ENCODE data around the gene NOX4.

Gene NOX4

DNA sequence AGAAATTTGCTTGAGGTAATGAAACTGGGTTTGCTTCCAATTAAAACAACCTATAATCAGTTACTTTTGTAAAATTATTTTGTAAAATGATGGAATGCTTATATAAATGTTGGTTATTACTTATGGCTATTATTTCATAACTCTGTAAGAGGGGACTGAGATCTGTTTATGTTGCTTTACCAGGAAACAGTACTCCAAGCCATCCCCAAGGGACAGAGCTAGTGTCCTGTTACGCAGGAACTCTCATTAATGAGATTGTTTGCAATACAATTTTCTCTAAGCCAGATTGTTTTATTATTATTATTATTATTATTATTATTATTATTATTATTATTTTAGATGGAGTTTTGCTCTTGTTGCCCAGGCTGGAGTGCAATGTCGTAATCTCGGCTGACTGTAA is 2.3 kb upstream of the NOX4 start:
- Histone ChIP-seq H3K4me2 (ENCODE audit: insufficient read depth, low read length, poor library complexity, severe bottlenecking) (no peak overlapping the region), H3K18ac (ENCODE audit: low read length) (no peak overlapping the region), H3K27me3 (ENCODE audit: control insufficient read depth in 3 of 3, insufficient read depth in 3 of 3, low read depth in 1 of 3, low read length in 3 of 3) (no peaks in the 10 kb centered on the region), H3K27ac (replicated peaks; ENCODE audit: low read length) (no peak overlapping the region), H3K14ac (ENCODE audit: low read length) (no peak overlapping the region), H2BK5ac (ENCODE audit: low read length) (no peak overlapping the region), H2BK12ac (ENCODE audit: low read length) (no peak overlapping the region), H3K36me3 (replicated peaks in 1 of 2; ENCODE audit: control insufficient read depth in 2 of 2, insufficient read depth in 2 of 2, low read length in 2 of 2) (no peaks in the 10 kb centered on the region), H4K91ac (ENCODE audit: low read depth, low read length, poor library complexity) (no peak overlapping the region), H3K4me1 (ENCODE audit: control insufficient read depth in 2 of 2, insufficient read depth in 1 of 2, low read depth in 1 of 2, low read length in 2 of 2) (peaks cover 6% of the 10 kb centered on the region in 2 donors), H3K23ac (ENCODE audit: low read depth, low read length, poor library complexity) (no peak overlapping the region), H3K4ac (ENCODE audit: low read length) (no peak overlapping the region), H2BK120ac (ENCODE audit: low read depth, low read length) (no peak overlapping the region), H3K79me1 (ENCODE audit: low read depth, low read length) (no peaks in the 10 kb centered on the region), H3K4me3 (ENCODE audit: low read length in 2 of 2) (no peak overlapping the region), H4K8ac (ENCODE audit: low read depth, low read length) (no peak overlapping the region), H3K9ac (ENCODE audit: low read depth, low read length, poor library complexity) (no peak overlapping the region), H2BK15ac (ENCODE audit: low read length) (no peak overlapping the region), H2AFZ (ENCODE audit: low read length) (no peak overlapping the region), H2AK5ac (ENCODE audit: low read depth, low read length) (no peak overlapping the region), H3K9me3 (replicated peaks in 1 of 2; ENCODE audit: control insufficient read depth in 2 of 2, insufficient read depth in 1 of 2, low read depth in 1 of 2, low read length in 2 of 2) (no peaks in the 10 kb centered on the region)
- no CpG with 5 or more reads among the region's 3 CpGs for WGBS, 2 donors (ENCODE audit: extremely low coverage in 2 of 2, insufficient read length in 2 of 2, insufficient replicate concordance in 1 of 2)
- DNase-seq (ENCODE audit: low spot score), result no peak

DNA sequence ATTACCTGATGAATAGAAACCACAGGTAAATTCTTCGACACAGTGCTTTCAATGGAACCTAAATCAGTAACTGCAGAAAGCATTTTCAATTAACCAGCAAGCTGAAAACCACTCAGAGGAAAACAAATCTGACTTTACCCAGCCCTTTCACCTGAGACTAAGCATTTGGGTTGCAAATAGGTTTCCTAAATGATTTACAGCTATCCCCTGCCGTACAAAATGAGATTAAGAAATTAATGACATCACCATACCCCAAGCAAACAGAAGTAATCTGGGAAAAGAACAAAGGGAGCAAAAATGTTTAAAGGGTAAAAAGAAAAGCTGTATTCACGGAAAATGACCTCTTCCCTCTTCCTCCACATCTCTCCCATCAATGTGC is 584 bp downstream of the NOX4 start:
- no peak overlapping the region for H3K14ac ChIP-seq (ENCODE audit: low read length)
- H3K9ac ChIP-seq (ENCODE audit: low read depth, low read length, poor library complexity), result no peak overlapping the region
- no peaks in the 10 kb centered on the region for H3K9me3 ChIP-seq (replicated peaks in 1 of 2; ENCODE audit: control insufficient read depth in 2 of 2, insufficient read depth in 1 of 2, low read depth in 1 of 2, low read length in 2 of 2)
- no peaks in the 10 kb centered on the region for H3K27me3 ChIP-seq (ENCODE audit: control insufficient read depth in 3 of 3, insufficient read depth in 3 of 3, low read depth in 1 of 3, low read length in 3 of 3)
- no peaks in the 10 kb centered on the region for H3K79me1 ChIP-seq (ENCODE audit: low read depth, low read length)
- H2AFZ ChIP-seq (ENCODE audit: low read length), result peak overlapping the region; percentile 93
- no peak overlapping the region for H3K27ac ChIP-seq (replicated peaks; ENCODE audit: low read length)
- H3K18ac ChIP-seq (ENCODE audit: low read length), result no peak overlapping the region
- no peak overlapping the region for H3K4ac ChIP-seq (ENCODE audit: low read length)
- peaks cover 3 to 6% of the 10 kb centered on the region in 2 donors for H3K4me1 ChIP-seq (ENCODE audit: control insufficient read depth in 2 of 2, insufficient read depth in 1 of 2, low read depth in 1 of 2, low read length in 2 of 2)
- H2AK5ac ChIP-seq (ENCODE audit: low read depth, low read length), result no peak overlapping the region
- H2BK120ac ChIP-seq (ENCODE audit: low read depth, low read length), result no peak overlapping the region
- peak overlapping the region in 1 of 2 donors; percentile 65 for H3K4me3 ChIP-seq (ENCODE audit: low read length in 2 of 2)
- H2BK15ac ChIP-seq (ENCODE audit: low read length), result no peak overlapping the region
- WGBS, 2 donors (ENCODE audit: extremely low coverage in 2 of 2, insufficient read length in 2 of 2, insufficient replicate concordance in 1 of 2), result no CpG with 5 or more reads among the region's 3 CpGs
- peak overlapping the region; percentile 71 for H3K4me2 ChIP-seq (ENCODE audit: insufficient read depth, low read length, poor library complexity, severe bottlenecking)
- H3K23ac ChIP-seq (ENCODE audit: low read depth, low read length, poor library complexity), result no peak overlapping the region
- no peak overlapping the region for H4K8ac ChIP-seq (ENCODE audit: low read depth, low read length)
- no peak overlapping the region for H2BK5ac ChIP-seq (ENCODE audit: low read length)
- peak; percentile 2 for DNase-seq (ENCODE audit: low spot score)
- no peak overlapping the region for H2BK12ac ChIP-seq (ENCODE audit: low read length)
- H4K91ac ChIP-seq (ENCODE audit: low read depth, low read length, poor library complexity), result no peak overlapping the region
- peaks cover 0 to 2% of the 10 kb centered on the region in 2 donors for H3K36me3 ChIP-seq (replicated peaks in 1 of 2; ENCODE audit: control insufficient read depth in 2 of 2, insufficient read depth in 2 of 2, low read length in 2 of 2)

DNA sequence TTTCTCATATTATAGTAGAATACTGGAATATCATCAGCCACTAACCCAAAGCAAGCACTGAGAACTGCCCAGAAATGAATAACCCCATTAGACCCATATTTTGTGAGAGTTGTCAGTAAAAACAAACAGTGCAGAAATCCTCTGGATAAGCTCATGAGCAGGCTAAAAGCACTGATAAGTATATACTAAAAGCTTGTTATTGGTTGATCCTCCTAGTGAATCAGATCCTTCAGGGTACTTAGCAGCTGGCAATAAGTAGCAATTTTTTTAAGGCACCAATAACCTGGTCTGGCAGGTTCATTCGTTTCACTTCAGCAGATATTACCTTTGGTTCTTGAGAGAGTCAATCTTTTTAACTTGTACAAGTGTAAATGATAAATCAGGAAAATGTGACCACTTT is 1.2 kb downstream of the NOX4 start:
- Histone ChIP-seq H3K23ac (ENCODE audit: low read depth, low read length, poor library complexity) (no peak overlapping the region), H2BK15ac (ENCODE audit: low read length) (no peak overlapping the region), H2AK5ac (ENCODE audit: low read depth, low read length) (no peak overlapping the region), H4K8ac (ENCODE audit: low read depth, low read length) (no peak overlapping the region), H3K18ac (ENCODE audit: low read length) (no peak overlapping the region), H2BK5ac (ENCODE audit: low read length) (no peak overlapping the region), H3K9ac (ENCODE audit: low read depth, low read length, poor library complexity) (no peak overlapping the region), H3K14ac (ENCODE audit: low read length) (no peak overlapping the region), H3K4ac (ENCODE audit: low read length) (no peak overlapping the region), H3K27ac (replicated peaks; ENCODE audit: low read length) (no peak overlapping the region), H4K91ac (ENCODE audit: low read depth, low read length, poor library complexity) (no peak overlapping the region), H2BK12ac (ENCODE audit: low read length) (no peak overlapping the region), H2AFZ (ENCODE audit: low read length) (peak overlapping the region; percentile 93), H3K4me2 (ENCODE audit: insufficient read depth, low read length, poor library complexity, severe bottlenecking) (no peak overlapping the region), H3K4me3 (ENCODE audit: low read length in 2 of 2) (peak overlapping the region in 1 of 2 donors; percentile 65), H2BK120ac (ENCODE audit: low read depth, low read length) (no peak overlapping the region), H3K4me1 (ENCODE audit: control insufficient read depth in 2 of 2, insufficient read depth in 1 of 2, low read depth in 1 of 2, low read length in 2 of 2) (peaks cover 1 to 6% of the 10 kb centered on the region in 2 donors), H3K9me3 (replicated peaks in 1 of 2; ENCODE audit: control insufficient read depth in 2 of 2, insufficient read depth in 1 of 2, low read depth in 1 of 2, low read length in 2 of 2) (no peaks in the 10 kb centered on the region), H3K79me1 (ENCODE audit: low read depth, low read length) (no peaks in the 10 kb centered on the region), H3K36me3 (replicated peaks in 1 of 2; ENCODE audit: control insufficient read depth in 2 of 2, insufficient read depth in 2 of 2, low read length in 2 of 2) (peaks cover 0 to 2% of the 10 kb centered on the region in 2 donors), H3K27me3 (ENCODE audit: control insufficient read depth in 3 of 3, insufficient read depth in 3 of 3, low read depth in 1 of 3, low read length in 3 of 3) (no peaks in the 10 kb centered on the region)
- WGBS, 2 donors (ENCODE audit: extremely low coverage in 2 of 2, insufficient read length in 2 of 2, insufficient replicate concordance in 1 of 2), result no CpG with 5 or more reads among the region's 1 CpG
- DNase-seq (ENCODE audit: low spot score), result no peak

DNA sequence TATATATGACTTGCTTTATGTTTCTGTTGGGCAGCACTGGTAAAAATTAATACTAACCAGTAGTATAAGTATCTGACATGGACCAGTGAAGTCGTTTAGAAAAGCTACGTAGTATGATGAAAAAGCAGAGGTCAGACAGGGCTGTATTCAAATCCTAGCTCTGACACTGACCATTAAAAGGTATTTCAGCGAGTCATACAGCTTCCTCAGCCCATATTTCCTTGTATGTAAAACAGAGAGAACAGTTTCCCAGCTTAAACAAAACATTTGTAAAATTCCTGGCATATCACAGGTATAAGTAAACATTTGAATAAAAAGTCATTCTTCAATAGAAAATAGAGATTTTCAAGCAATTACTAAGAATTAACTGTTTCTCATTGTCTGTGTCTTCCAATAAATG is 4.2 kb downstream of the NOX4 start:
- DNase-seq (ENCODE audit: low spot score), result no peak
- no CpG with 5 or more reads among the region's 3 CpGs for WGBS, 2 donors (ENCODE audit: extremely low coverage in 2 of 2, insufficient read length in 2 of 2, insufficient replicate concordance in 1 of 2)

More for the DNA sequence above, 4.2 kb downstream of the NOX4 start:
- Histone ChIP-seq H2BK5ac (ENCODE audit: low read length) (no peak overlapping the region), H3K4me3 (ENCODE audit: low read length in 2 of 2) (no peak overlapping the region), H2AK5ac (ENCODE audit: low read depth, low read length) (no peak overlapping the region), H2AFZ (ENCODE audit: low read length) (no peak overlapping the region), H3K4me1 (ENCODE audit: control insufficient read depth in 2 of 2, insufficient read depth in 1 of 2, low read depth in 1 of 2, low read length in 2 of 2) (peaks cover 0 to 6% of the 10 kb centered on the region in 2 donors), H3K27ac (replicated peaks; ENCODE audit: low read length) (no peak overlapping the region), H3K79me1 (ENCODE audit: low read depth, low read length) (no peaks in the 10 kb centered on the region), H2BK12ac (ENCODE audit: low read length) (no peak overlapping the region), H4K91ac (ENCODE audit: low read depth, low read length, poor library complexity) (no peak overlapping the region), H3K36me3 (replicated peaks in 1 of 2; ENCODE audit: control insufficient read depth in 2 of 2, insufficient read depth in 2 of 2, low read length in 2 of 2) (peaks cover 0 to 6% of the 10 kb centered on the region in 2 donors), H2BK120ac (ENCODE audit: low read depth, low read length) (no peak overlapping the region), H3K4ac (ENCODE audit: low read length) (no peak overlapping the region), H3K14ac (ENCODE audit: low read length) (no peak overlapping the region), H3K9me3 (replicated peaks in 1 of 2; ENCODE audit: control insufficient read depth in 2 of 2, insufficient read depth in 1 of 2, low read depth in 1 of 2, low read length in 2 of 2) (no peaks in the 10 kb centered on the region), H3K18ac (ENCODE audit: low read length) (no peak overlapping the region), H3K9ac (ENCODE audit: low read depth, low read length, poor library complexity) (no peak overlapping the region), H3K27me3 (ENCODE audit: control insufficient read depth in 3 of 3, insufficient read depth in 3 of 3, low read depth in 1 of 3, low read length in 3 of 3) (no peaks in the 10 kb centered on the region), H2BK15ac (ENCODE audit: low read length) (no peak overlapping the region), H4K8ac (ENCODE audit: low read depth, low read length) (no peak overlapping the region), H3K4me2 (ENCODE audit: insufficient read depth, low read length, poor library complexity, severe bottlenecking) (no peak overlapping the region), H3K23ac (ENCODE audit: low read depth, low read length, poor library complexity) (no peak overlapping the region)
